ENCODE measurements around the gene COL2A1.

Gene COL2A1

DNA sequence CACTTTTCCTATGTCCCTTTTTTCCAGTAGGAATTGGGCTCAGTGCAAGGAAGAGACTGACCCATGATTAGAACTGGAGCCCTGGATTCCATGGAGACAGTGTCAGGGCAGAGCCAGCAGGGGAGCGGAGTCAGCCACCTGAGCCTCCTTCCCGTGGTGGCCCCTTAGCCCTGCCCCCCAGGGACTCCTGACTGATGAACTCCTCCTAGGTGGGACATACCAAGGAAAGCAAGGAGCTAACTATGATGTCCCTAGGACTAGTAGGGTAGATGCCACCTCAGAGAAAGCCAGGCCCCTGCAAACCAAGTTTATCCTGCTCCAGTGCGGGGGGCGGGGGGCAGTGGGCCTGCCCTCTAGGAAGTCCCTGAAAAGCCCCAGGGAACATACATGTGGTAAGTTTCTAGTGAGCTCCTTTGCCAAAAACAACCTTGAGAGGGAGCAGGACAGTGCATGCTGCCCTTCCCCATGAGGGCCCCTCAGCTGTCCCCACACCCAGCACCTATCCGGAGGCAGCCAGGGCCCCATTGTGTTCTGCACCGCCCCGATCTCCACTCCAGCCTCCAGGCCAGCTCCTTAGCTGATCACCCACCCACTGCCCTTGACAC, 6.2 kb upstream of the COL2A1 start:
- no peak for DNase-seq

DNA sequence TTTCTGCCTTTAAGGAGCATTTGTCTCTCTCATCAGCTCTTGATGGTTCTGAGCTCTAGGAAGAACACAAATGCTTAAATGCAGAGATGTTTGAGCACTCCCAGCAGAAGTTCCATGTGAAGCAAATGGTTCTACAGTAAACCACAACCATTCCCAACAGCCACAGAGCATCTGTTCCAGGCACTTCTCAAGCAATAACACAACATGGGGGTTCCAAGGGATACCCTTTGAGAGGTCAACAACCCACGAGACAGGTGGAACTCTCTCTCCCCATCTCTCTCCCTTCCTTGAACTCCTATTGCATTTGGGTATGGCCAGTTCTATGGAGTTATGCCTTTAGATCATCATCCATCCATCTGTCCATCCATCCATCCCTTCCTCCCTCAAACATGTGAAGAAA, 5.2 kb upstream of the COL2A1 start:
- DNase-seq = no peak

- no peak for DNase-seq
Observed at GRCh38 chr12:48008950-48009349, 4.7 kb upstream of the COL2A1 start.

- no peak for DNase-seq
Observed at GRCh38 chr12:48008349-48008748, 4.1 kb upstream of the COL2A1 start.

DNA sequence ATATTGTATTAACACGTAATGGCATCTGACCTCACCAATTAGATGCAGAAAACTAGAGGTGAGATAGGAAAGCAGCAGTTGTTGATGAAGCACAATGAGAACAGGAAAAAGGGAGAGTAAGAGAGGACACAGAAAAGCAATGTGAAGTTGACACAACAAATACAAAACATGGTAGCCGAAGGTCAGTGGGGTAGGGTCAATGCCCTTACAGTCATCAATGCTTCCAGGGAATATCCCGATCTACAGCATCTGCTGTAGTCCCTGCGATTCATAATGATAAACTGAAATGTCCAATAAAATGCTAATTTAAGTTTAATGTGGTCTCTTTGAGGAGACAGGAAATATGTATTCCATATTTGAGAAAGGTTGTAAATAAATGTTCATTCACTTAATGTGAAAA, 2.9 kb upstream of the COL2A1 start:
- DNase-seq = no peak

- DNase-seq = no peak
Observed at GRCh38 chr12:48005750-48006021, 1.4 kb upstream of the COL2A1 start.

- DNase-seq = no peak
Observed at GRCh38 chr12:48005001-48005749, 899 bp upstream of the COL2A1 start.

DNA sequence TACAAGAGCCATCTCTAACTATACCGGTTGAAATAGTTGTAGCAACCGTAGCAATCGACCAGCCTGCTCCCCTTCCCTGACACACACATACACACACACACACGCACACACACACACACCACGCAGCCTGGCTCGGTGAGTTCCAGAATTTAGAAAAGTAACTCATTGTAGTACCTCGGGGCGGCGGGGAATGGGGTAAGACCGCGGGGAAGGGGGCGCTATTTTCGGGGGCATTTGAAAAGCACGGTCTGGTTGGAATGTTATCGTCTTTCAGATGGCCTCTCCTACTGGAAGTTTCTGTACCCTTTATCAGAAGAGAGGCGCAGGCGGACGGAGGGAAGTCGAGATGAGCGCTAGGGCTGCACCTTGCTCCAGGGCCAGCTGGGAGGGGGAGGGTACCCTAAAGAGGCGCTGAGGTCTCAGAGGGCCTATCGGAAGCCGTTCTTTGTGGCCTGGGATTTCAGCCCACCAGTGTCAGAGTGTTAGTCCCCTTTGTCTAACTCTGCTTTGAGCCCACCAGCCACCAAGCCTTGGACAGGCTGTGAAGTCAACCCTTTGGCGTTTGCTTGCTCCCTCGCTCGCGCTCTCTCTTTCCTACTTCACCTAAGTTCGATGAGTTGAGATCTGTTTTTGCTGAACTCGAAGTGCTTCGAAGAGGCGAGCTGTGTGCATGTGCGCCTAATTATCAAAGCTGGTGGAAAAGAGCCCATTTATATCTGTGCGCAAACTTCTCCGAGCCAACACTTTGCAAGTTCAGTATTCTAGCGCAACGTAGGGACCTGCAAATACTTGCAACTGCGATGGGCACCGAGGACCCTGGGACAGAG, 837 bp downstream of the COL2A1 start:
- DNase-seq = peak; percentile 5

GRCh38 chr12:48002773-48003218, 1.5 kb downstream of the COL2A1 start:
- DNase-seq = no peak

GRCh38 chr12:48002414-48002730, 1.9 kb downstream of the COL2A1 start:
- DNase-seq = no peak

GRCh38 chr12:48001505-48002413, 2.5 kb downstream of the COL2A1 start:
- DNase-seq = peak; percentile 4

GRCh38 chr12:48000878-48001504, 3.3 kb downstream of the COL2A1 start:
- DNase-seq = no peak

DNA sequence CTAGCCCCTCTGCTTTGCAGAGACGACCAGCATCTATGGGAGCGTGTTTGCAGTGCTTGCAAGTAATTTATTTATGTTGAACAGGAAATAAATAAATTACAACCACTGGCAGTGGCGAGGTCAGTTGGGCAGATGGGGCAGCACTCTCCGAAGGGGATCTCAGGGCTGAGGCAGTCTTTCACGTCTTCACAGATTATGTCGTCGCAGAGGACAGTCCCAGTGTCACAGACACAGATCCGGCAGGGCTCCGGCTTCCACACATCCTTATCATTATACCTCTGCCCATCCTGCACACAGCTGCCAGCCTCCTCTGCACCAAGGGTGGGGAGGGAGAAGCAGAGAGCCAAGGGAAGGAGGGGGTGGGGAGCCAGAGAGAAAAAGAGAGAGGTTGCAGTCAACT, 4.5 kb downstream of the COL2A1 start:
- no peak for DNase-seq

DNA sequence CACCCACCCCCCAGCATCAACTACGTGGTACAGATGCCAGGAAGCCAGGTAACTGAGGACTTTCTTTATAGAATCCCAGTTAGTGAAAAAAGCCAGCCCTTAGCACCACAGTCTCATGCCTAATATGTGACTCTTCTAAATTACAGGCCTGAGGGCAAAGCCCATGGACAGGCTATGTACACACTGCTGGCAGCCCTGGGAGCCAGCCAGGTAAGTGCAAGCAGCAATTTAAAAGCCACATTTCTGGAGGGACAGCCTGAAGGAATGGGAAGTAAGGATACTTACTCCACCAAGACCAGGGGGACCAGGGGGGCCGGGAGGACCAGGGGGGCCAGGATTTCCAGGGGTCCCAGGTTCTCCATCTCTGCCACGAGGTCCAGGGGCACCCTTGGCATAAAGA, 7.0 kb downstream of the COL2A1 start:
- no peak for DNase-seq

DNA sequence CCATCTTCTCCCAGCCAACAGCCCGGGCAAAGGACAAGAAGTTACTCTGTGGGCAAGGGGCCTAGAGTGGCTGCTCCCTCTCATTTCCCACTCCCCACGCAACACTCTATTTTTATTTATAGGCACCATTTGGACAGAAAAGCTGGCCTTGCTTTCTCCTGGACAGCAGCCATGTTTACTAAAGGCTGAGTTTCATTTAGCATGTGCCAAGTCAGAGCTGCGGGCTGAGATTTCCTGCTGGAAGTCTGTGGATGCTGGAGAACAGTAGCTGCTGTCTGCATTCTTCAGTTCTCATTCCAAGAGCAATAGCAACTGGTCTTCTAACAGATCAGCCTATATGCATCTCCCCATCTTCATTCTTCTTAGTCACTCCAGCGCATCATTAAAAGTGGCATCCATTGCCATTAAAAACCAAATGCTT, 8.3 kb downstream of the COL2A1 start:
- DNase-seq = no peak

GRCh38 chr12:47993491-47993890, 10.8 kb downstream of the COL2A1 start:
- DNase-seq = no peak

DNA sequence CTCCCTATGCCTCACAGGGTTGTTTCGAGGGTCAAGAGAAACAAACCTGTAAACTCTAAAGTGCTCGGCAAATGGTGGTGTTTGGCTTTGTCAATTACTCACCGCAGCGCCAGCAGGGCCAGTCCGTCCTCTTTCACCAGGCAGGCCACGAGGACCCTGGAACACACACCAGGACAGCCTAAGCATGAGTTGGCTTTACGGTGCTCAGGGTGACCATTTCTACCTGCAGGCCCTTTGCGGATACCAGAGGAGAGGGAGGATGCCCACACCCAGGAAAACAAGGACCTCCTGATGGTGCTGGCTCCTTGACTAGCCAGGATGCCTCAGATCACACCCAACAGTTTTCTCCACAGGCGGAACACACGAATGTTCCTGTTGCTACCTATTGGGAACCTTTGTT, 11.5 kb downstream of the COL2A1 start:
- no peak for DNase-seq

- DNase-seq = no peak
Observed at GRCh38 chr12:47991106-47992061, 12.9 kb downstream of the COL2A1 start.

GRCh38 chr12:47990351-47991105, 13.7 kb downstream of the COL2A1 start:
- DNase-seq = peak; percentile 65

DNA sequence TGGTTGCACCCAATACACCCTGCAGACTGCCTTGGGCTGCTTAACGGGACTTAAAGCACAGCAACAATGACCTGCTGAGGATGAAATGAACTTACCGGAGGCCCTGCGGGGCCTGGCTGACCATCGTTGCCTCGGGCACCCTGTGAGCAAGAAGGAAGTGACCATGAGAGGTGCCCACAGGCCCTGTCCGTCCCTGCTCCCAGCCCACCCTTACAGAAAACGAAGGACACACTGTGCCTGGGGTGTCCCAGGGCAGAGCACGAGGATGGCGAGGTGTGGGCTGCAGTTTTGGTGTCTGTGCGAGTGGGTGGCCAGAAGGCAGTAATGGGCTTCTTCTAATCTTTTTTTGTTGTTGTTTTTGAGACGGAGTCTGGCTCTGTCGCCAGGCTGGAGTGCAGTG, 14.6 kb downstream of the COL2A1 start:
- no peak for DNase-seq

DNA sequence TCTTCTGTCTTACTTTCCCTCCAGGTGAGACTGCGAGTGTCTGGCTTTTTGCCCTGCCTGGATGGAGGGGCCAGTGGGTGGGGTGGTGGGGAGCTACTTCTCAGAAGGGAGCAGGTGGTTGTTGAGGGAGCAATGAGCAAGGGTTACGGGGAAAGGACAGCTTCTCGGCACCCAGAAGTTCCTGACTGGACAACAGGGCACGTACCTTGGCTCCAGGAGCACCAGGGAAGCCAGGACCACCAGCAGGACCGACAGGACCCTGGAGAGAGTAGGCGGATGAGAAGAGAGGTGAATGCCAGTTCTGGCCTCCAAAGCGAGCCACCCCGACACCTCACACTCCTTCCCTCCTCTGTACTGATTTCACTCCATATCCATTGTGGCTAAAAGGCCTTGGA, 15.3 kb downstream of the COL2A1 start:
- no peak for DNase-seq
